Transverse colon (tissue), 4 donors: ENCODE data around the gene LMAN1.

ENCODE experiments used
- CTCF ChIP-seq, 5 experiments: fragments of 200-600 bp in 3 of 5; fragments of 450-650 bp in 2 of 5; sonication (generic) in 3 of 5; IDR thresholded peaks; 1 replicate in 2 of 5; 2 replicates in 3 of 5; pipeline ENCODE4 v1.5.1; 2016 to 2017; ENCODE audit warnings: antibody characterized with exemption in 5 of 5, inconsistent platforms in 3 of 5, mild to moderate bottlenecking in 2 of 5, moderate library complexity in 1 of 5
- POLR2AphosphoS5 ChIP-seq, 3 donors: sonication (generic); formaldehyde crosslinking; IDR thresholded peaks; one replicate each; pipeline ENCODE4 v1.6.1; 2016; ENCODE audit warnings: antibody characterized with exemption in 3 of 3

- TF ChIP-seq POLR2AphosphoS5 (IDR thresholded peaks at IDR 0.05) (no peak), CTCF (IDR thresholded peaks at IDR 0.05) (no peak)
Measured at GRCh38 chr18:59311631-59312030, 47.4 kb downstream of the LMAN1 start.
